Iris pigment epithelial cell (primary cell): ENCODE measurements around the gene CENPW.

ENCODE experiments used
- DNase-seq: peaks from one replicate; pipeline ENCODE4 v3.0.0-alpha.2; 2011; ENCODE audit warnings: low read depth

The CENPW gene

GRCh38 chr6:126339796-126340609, at the start of gene CENPW:
TSS of gene CENPW (plus strand) at chr6:126340115. CDS start at chr6:126340274, 159 bp downstream.
- peak; percentile 87 for DNase-seq

GRCh38 chr6:126293891-126294524, 45.9 kb upstream of the CENPW start:
- no peak for DNase-seq

GRCh38 chr6:126300126-126300525, 39.8 kb upstream of the CENPW start:
- DNase-seq = no peak

GRCh38 chr6:126300735-126301134, 39.2 kb upstream of the CENPW start:
- DNase-seq = no peak

- DNase-seq = peak; percentile 1
Observed at GRCh38 chr6:126302191-126302590, 37.7 kb upstream of the CENPW start.

GRCh38 chr6:126307849-126308248, 32.1 kb upstream of the CENPW start:
- DNase-seq = peak; percentile 74

- no peak for DNase-seq
Observed at GRCh38 chr6:126308362-126308761, 31.6 kb upstream of the CENPW start.

GRCh38 chr6:126312013-126312665, 27.8 kb upstream of the CENPW start:
- DNase-seq = peak; percentile 4

- no peak for DNase-seq
Observed at GRCh38 chr6:126313941-126314340, 26.0 kb upstream of the CENPW start.

- DNase-seq = no peak
Observed at GRCh38 chr6:126318797-126319196, 21.1 kb upstream of the CENPW start.

GRCh38 chr6:126333729-126334128, 6.2 kb upstream of the CENPW start:
- DNase-seq = no peak

GRCh38 chr6:126335210-126335609, 4.7 kb upstream of the CENPW start:
- no peak for DNase-seq

- peak; percentile 81 for DNase-seq
Observed at GRCh38 chr6:126337323-126337722, 2.6 kb upstream of the CENPW start.

- DNase-seq = no peak
Observed at GRCh38 chr6:126341126-126341525, 1.2 kb downstream of the CENPW start.

- DNase-seq = no peak
Observed at GRCh38 chr6:126344181-126344580, 4.3 kb downstream of the CENPW start.

- no peak for DNase-seq
Observed at GRCh38 chr6:126351960-126352359, 12.0 kb downstream of the CENPW start.

GRCh38 chr6:126352514-126352913, 12.6 kb downstream of the CENPW start:
- no peak for DNase-seq

- no peak for DNase-seq
Observed at GRCh38 chr6:126356526-126356925, 16.6 kb downstream of the CENPW start.

GRCh38 chr6:126359936-126360537, 20.1 kb downstream of the CENPW start:
- DNase-seq = no peak

GRCh38 chr6:126361832-126362440, 22.0 kb downstream of the CENPW start:
- DNase-seq = no peak

- DNase-seq = no peak
Observed at GRCh38 chr6:126367849-126368248, 27.9 kb downstream of the CENPW start.

GRCh38 chr6:126372626-126373025, 32.7 kb downstream of the CENPW start:
- no peak for DNase-seq
